ENCODE results near the gene WWOX.

GRCh38 chr16:78251115-78251514 lies 151.7 kb downstream of the WWOX start:
- TF ChIP-seq POLR2AphosphoS2 (conservative IDR thresholded peaks at IDR 0.05; ENCODE audit: low read length): no peak
- TF ChIP-seq CTCF (IDR thresholded peaks at IDR 0.05): no peak
